HG02588 (cell line): ENCODE results near the gene RGS7.

Experiments
- ATAC-seq: cut with Tn5 transposase; IDR thresholded peaks from one replicate; pipeline ENCODE4 v1.9.1; 2021; ENCODE audit warnings: mild to moderate bottlenecking, moderate library complexity; ENCODE audit not compliant: unreplicated experiment

RGS7 gene

DNA sequence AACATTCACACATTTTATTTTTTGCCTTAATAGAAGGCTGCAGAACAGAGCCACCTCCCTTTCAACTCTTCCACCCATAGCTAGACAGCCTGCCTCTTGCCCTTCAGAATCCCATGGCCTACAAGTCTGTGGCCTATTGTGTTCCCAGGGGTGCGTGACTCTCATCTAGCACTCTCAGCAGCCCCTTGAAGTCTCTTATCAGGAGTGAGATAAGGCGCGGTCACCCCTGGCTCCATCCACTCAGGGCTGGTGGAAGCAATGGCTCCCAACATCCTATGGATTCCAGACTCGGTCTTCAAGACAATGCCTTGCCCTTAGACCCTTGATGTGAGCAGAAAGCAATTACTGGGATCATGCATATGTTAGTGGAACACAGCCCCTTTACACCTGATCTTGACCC, 480.9 kb downstream of the RGS7 start:
- ATAC-seq: no peak

DNA sequence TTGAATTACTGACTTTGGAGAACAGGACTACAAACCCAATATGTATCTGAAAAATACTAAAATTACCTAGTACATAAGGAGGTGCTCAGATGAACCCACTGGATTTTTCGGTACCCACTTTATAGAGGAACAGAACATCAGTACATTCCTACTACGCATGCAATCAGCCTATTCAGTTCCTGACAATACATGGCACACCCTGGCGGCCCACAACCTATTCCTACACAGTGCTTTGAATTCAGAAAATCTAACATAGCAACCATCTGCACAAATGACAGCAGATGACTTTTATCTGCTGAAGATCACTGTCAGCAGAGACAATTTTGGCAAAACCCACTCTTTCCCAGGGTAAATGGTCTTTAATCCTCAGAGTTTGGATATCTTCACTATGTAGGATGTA, 487.9 kb downstream of the RGS7 start:
- no peak for ATAC-seq

- ATAC-seq: no peak
Observed at GRCh38 chr1:240866724-240867123, 490.3 kb downstream of the RGS7 start.

DNA sequence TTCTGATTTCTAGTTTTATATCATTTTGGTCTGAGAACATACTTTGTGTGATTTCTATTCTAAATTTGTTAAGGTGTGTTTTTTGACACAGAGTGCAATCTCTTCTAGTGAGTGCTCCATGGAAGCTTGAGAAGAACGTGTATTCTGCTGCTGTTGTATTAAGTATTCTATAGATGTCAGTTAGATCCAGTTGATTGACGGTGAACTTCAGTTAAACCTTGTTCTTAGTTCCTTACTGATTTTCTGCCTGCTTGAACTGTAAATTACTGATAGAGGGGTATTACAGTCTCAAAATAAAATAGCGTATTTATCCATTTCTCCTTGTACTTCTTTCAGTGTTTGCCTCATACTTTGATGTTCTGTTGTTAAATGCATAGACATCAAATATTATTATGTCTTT, 497.0 kb downstream of the RGS7 start:
- no peak for ATAC-seq

- no peak for ATAC-seq
Observed at GRCh38 chr1:240854367-240854766, 502.6 kb downstream of the RGS7 start.

GRCh38 chr1:240847325-240847724, 509.7 kb downstream of the RGS7 start:
- no peak for ATAC-seq

GRCh38 chr1:240844486-240844885, 512.5 kb downstream of the RGS7 start:
- no peak for ATAC-seq

DNA sequence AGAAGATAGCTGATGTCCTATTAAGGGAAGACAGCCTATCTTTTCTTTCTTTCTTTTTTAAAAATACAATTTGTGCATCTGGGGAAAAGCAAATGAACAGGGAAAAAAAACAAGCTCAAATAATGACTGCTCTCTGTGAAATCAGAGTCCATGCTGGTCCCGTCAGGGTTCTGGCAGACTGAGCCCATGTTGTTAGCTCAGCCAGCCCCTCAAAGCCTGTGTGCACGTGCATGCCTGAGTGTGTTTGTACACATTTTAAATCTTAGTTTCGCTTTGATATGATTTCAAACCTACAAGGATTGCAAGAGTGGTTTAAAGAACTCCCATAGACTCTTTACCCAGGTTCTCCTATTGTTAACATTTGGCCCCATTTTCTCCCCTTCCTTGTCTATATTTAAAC, 513.2 kb downstream of the RGS7 start:
- ATAC-seq: no peak

- ATAC-seq: no peak
Observed at GRCh38 chr1:240836271-240836670, 520.7 kb downstream of the RGS7 start.

GRCh38 chr1:240835291-240835690, 521.7 kb downstream of the RGS7 start:
- ATAC-seq: no peak

DNA sequence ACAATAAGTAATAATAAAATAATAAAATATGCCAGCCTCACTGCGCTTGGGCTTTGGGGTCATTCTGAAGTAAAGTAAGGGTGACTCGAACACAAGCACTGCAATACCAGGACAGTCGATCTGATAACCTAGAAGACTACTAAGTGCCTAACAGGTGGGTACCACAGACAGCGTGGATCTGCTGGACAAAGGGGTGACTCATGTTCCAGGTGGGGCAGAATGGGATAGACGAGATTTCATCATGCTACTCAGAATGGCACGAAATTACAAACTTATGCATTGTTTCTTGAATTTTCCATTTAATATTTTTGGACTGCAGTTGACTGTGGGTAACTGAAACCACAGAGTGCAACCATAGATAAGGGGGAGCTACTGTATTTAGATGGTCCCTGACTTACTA, 523.9 kb downstream of the RGS7 start:
- ATAC-seq: no peak

- no peak for ATAC-seq
Observed at GRCh38 chr1:240831922-240832321, 525.1 kb downstream of the RGS7 start.

- ATAC-seq: no peak
Observed at GRCh38 chr1:240831191-240831631, 525.8 kb downstream of the RGS7 start.

GRCh38 chr1:240829487-240829886, 527.5 kb downstream of the RGS7 start:
- no peak for ATAC-seq

- no peak for ATAC-seq
Observed at GRCh38 chr1:240827786-240828185, 529.2 kb downstream of the RGS7 start.

GRCh38 chr1:240824238-240824637, 532.8 kb downstream of the RGS7 start:
- ATAC-seq: no peak

- ATAC-seq: no peak
Observed at GRCh38 chr1:240823357-240823756, 533.6 kb downstream of the RGS7 start.

- no peak for ATAC-seq
Observed at GRCh38 chr1:240821925-240822324, 535.1 kb downstream of the RGS7 start.

DNA sequence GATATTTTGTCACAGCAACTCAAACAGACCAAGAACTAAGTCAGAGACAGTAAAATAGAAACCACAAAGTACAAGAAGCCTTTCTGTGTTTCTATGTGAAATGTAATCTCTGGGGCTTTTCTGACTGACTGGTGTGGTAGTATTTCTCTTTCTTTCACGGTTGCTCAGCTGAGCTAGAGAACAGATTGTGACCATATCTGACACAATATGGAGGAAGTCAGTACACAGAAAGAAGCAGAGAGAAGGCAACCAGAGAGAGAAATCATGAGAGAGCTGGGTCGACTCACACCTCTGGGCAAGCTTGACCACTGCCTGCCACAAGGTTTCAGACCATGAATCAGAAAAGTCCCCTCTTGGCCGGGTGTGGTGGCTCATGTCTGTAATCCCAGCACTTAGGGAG, 536.2 kb downstream of the RGS7 start:
- ATAC-seq: peak; percentile 72

- no peak for ATAC-seq
Observed at GRCh38 chr1:240816472-240816871, 540.5 kb downstream of the RGS7 start.

DNA sequence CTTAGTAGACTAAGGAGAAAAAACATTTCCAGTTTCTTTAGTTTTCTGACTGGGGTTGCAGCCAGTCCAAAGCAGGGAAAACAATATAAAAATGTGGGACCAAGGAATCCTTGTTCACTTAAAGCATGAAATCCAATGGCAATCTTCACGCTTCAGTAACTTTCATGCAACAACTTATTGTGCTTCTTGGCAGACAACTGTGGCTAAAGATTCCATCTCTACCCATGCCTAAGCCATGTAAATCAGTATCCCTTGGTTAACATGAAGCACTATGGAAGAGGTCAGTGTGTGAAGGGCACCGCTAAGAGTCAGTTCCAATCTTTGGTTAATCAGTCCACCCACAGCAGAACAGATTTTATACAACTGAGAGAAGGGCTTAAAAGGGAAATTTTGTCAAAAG, 543.3 kb downstream of the RGS7 start:
- ATAC-seq: no peak

- no peak for ATAC-seq
Observed at GRCh38 chr1:240811256-240811655, 545.7 kb downstream of the RGS7 start.

DNA sequence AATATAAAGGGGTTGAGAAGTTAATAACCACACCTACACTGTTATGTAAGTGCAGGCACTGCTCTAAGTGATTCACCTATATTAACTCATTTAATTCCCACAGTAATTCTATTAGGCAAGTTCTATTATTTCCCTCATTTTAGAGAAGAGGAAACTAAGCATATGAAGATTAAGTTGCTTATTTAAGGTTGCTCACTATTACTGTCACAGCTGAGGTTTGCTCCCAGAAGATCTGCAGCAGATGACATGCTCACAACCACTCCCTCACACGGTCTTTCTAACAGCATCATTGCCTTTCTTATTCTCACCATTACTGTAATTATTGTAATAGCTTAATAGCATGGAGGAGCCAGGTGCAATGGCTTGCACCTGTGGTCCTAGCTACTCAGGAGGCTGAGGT, 548.6 kb downstream of the RGS7 start:
- ATAC-seq: no peak

DNA sequence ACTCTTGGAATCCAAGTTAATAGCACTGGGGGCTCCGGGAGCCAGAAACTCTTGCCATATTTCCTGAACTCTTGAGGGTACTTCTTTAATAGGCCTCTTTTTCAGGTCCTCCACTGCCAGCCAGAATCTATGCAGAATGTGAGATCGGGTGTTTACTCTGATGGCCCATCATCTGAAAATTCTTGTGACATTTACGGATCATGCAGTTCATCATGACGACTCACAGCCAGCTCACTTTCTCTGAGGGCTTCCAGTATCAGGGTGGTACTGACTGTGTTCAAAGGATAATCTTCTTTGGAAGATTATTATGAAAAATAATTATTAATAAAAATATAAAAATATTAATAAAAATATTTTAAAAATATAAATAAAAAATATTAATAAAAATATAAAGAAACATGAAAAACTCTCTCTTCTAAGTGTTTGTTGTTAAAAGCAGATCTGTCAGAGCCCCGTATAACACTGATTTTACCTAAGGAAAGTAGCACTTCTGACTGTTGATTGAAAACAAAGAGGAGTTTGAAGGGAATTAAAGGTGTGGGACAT, 550.7 kb downstream of the RGS7 start:
- ATAC-seq: no peak
